ENCODE measurements around the gene LRIG2.

LRIG2 gene

GRCh38 chr1:113035086-113035485 lies 37.9 kb upstream of the LRIG2 start:
- CTCF ChIA-PET: no interaction called here
- POLR2A ChIA-PET: no interaction called here

GRCh38 chr1:113036639-113037321 lies 36.2 kb upstream of the LRIG2 start:
- DNase-seq (ENCODE audit: extremely low spot score): no peak
- ChIA-PET CTCF (no interaction called here), POLR2A (no interaction called here)
- TF ChIP-seq CTCF (IDR thresholded peaks at IDR 0.05; ENCODE audit: control extremely low read depth, extremely low read depth, low read depth, missing control alignments): no peak

More at GRCh38 chr1:113035086-113035485, 37.9 kb upstream of the LRIG2 start:
- no peak for TF ChIP-seq CTCF (IDR thresholded peaks at IDR 0.05; ENCODE audit: control extremely low read depth, extremely low read depth, low read depth, missing control alignments)
- no peak for DNase-seq (ENCODE audit: extremely low spot score)

- ChIA-PET POLR2A (no interaction called here), CTCF (interaction anchor here (1.1 to 6.4 kb wide), 5 partner anchors 13 to 233 kb away, joined by 3 to 119 read pairs (median 30); partner anchors contain the start of gene LRIG2)
- DNase-seq (ENCODE audit: extremely low spot score): no peak
- TF ChIP-seq CTCF (IDR thresholded peaks at IDR 0.05; ENCODE audit: control extremely low read depth, extremely low read depth, low read depth, missing control alignments): no peak
Observed at GRCh38 chr1:113040041-113040440, 33.0 kb upstream of the LRIG2 start.

GRCh38 chr1:113040718-113041412 lies 32.1 kb upstream of the LRIG2 start:
- POLR2A ChIA-PET: interaction anchor here (0.6 kb wide), 1 partner anchor 32 kb away, joined by 4 read pairs; the partner anchor contains the start of gene LRIG2
- CTCF ChIA-PET: interaction anchor here (1.1 to 6.4 kb wide), 13 partner anchors 11 to 324 kb away, joined by 3 to 119 read pairs (median 11); partner anchors contain the start of genes LRIG2 and PPM1J
- no peak for TF ChIP-seq CTCF (IDR thresholded peaks at IDR 0.05; ENCODE audit: control extremely low read depth, extremely low read depth, low read depth, missing control alignments)
- no peak for DNase-seq (ENCODE audit: extremely low spot score)

GRCh38 chr1:113041569-113042284 lies 31.3 kb upstream of the LRIG2 start:
- CTCF ChIA-PET: interaction anchor here (0.5 to 6.4 kb wide), 42 partner anchors 9 to 658 kb away, joined by 3 to 119 read pairs (median 4); partner anchors contain the start of genes LRIG2, PPM1J and SLC16A1
- DNase-seq (ENCODE audit: extremely low spot score): no peak
- TF ChIP-seq CTCF (IDR thresholded peaks at IDR 0.05; ENCODE audit: control extremely low read depth, extremely low read depth, low read depth, missing control alignments): no peak
- POLR2A ChIA-PET: interaction anchor here (0.6 to 1.3 kb wide), 4 partner anchors 31 to 86 kb away, joined by 3 to 4 read pairs (median 3); partner anchors contain the start of genes LRIG2 and SLC16A1

All from GM10248 (cell line).